HG03354 (cell line): ENCODE results near the gene CALML5.

Experiments
- ATAC-seq: cut with Tn5 transposase; IDR thresholded peaks from one replicate; pipeline ENCODE4 v1.9.1; 2021; ENCODE audit warnings: mild to moderate bottlenecking; ENCODE audit not compliant: unreplicated experiment, poor library complexity, severe bottlenecking

The CALML5 gene

GRCh38 chr10:5504146-5505072 lies 5.0 kb upstream of the CALML5 start:
- ATAC-seq: no peak

GRCh38 chr10:5503477-5503835 lies 4.1 kb upstream of the CALML5 start:
- ATAC-seq: no peak

GRCh38 chr10:5502571-5503476 lies 3.5 kb upstream of the CALML5 start:
- ATAC-seq: no peak

- no peak for ATAC-seq
Observed at GRCh38 chr10:5502061-5502521, 2.7 kb upstream of the CALML5 start.

GRCh38 chr10:5500910-5501309 lies 1.5 kb upstream of the CALML5 start:
- no peak for ATAC-seq

- no peak for ATAC-seq
Observed at GRCh38 chr10:5500162-5500670, 846 bp upstream of the CALML5 start.

GRCh38 chr10:5498791-5499492 lies 428 bp downstream of the CALML5 start:
- ATAC-seq: no peak

GRCh38 chr10:5497948-5498730 lies 1.2 kb downstream of the CALML5 start:
- ATAC-seq: no peak

- ATAC-seq: no peak
Observed at GRCh38 chr10:5497289-5497688, 2.1 kb downstream of the CALML5 start.

- ATAC-seq: no peak
Observed at GRCh38 chr10:5496261-5497250, 2.8 kb downstream of the CALML5 start.

- ATAC-seq: no peak
Observed at GRCh38 chr10:5494611-5495010, 4.8 kb downstream of the CALML5 start.

- no peak for ATAC-seq
Observed at GRCh38 chr10:5493691-5494090, 5.7 kb downstream of the CALML5 start.

- no peak for ATAC-seq
Observed at GRCh38 chr10:5492929-5493576, 6.3 kb downstream of the CALML5 start.

- ATAC-seq: no peak
Observed at GRCh38 chr10:5492322-5492855, 7.0 kb downstream of the CALML5 start.

- ATAC-seq: no peak
Observed at GRCh38 chr10:5491477-5491876, 7.9 kb downstream of the CALML5 start.

GRCh38 chr10:5490698-5491464 lies 8.5 kb downstream of the CALML5 start:
- ATAC-seq: no peak
